HL-60 (cell line): ENCODE results near the gene COL24A1.

ENCODE experiments used
- CTCF ChIP-seq: IDR thresholded peaks from one replicate; pipeline ENCODE4 v1.5.1; 2011; ENCODE audit warnings: low read length, control low read depth, inconsistent platforms; ENCODE audit not compliant: insufficient read depth
- POLR2AphosphoS5 ChIP-seq: IDR thresholded peaks from 2 replicates; pipeline ENCODE4 v1.6.1; 2012; ENCODE audit warnings: low read depth
- REST ChIP-seq: IDR thresholded peaks from 2 replicates; pipeline ENCODE4 v1.6.1; 2012; ENCODE audit warnings: low read depth; ENCODE audit not compliant: insufficient replicate concordance

DNA sequence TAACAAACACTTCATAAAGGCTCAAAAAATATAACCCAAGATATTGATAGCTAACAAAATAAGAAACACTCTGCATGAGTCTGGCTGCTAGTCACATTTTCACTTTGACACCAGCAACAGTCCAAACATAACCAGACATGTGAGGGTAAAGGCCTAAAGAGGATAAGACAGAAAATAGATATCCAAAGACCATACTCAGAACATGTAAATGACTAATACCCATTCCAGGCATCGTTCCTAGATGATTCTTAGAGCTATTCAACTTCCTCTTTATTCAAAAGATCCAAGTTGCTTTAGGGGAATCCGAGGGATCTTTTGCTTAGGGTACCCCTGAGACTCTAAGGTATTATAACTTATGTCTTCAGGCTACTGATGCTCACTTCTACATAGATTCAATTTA is 5.1 kb downstream of the COL24A1 start:
- TF ChIP-seq CTCF (no peak), POLR2AphosphoS5 (no peak), REST (no peak)
